H1 (cell line): ENCODE results near the gene OIP5. TPM values are rescaled to one million over a fixed set of nuclear protein-coding genes. Genes with fewer than 3 reads are reported as not detected.

Source experiments
- CTCF ChIA-PET: fragments of 300-600 bp; sonication (Branson Sonifier 250); formaldehyde crosslinking; loops from one replicate; lab custom pipeline; 2021; ENCODE audit not compliant: partially characterized antibody; lab: Charles Lee
- POLR2A ChIA-PET: fragments of 300-600 bp; sonication (Branson Sonifier 250); formaldehyde crosslinking; loops from one replicate; lab custom pipeline; 2021; ENCODE audit warnings: inconsistent platforms; ENCODE audit not compliant: partially characterized antibody; lab: Charles Lee
- DNase-seq, 2 experiments: peaks; one replicate each; pipeline versions ENCODE4 v3.0.0 to v3.0.0-alpha.2; 2010 to 2022; ENCODE audit warnings: low spot score in 2 of 2, low read depth in 1 of 2, mixed read lengths in 1 of 2
- FAIRE-seq: peaks from 2 replicates; lab custom pipeline; 2011; peaks lifted over from hg19 to GRCh38; lab: Jason Lieb, UNC
- H2AFZ ChIP-seq: 2 replicates; pipeline ENCODE4 v1.8.1; 2012; ENCODE audit warnings: low read length, inconsistent platforms
- H2AK5ac ChIP-seq: 2 replicates; pipeline ENCODE4 v1.6.1; 2013; ENCODE audit warnings: low read depth, low read length
- H2BK120ac ChIP-seq: replicated peaks from 2 replicates; pipeline ENCODE3; 2013; ENCODE audit warnings: low read depth, low read length, inconsistent platforms
- H2BK12ac ChIP-seq: 2 replicates; pipeline ENCODE4 v1.6.1; 2013; ENCODE audit warnings: low read depth, low read length
- H2BK15ac ChIP-seq: 2 replicates; pipeline ENCODE4 v1.6.1; 2013; ENCODE audit warnings: low read length
- H2BK20ac ChIP-seq: 2 replicates; pipeline ENCODE4 v1.6.1; 2013; ENCODE audit warnings: low read length
- H2BK5ac ChIP-seq: 2 replicates; pipeline ENCODE4 v1.6.1; 2013; ENCODE audit warnings: low read depth, low read length
- H3K14ac ChIP-seq: 2 replicates; pipeline ENCODE4 v1.6.1; 2013; ENCODE audit warnings: inconsistent platforms; ENCODE audit not compliant: insufficient read length
- H3K18ac ChIP-seq: 2 replicates; pipeline ENCODE4 v1.6.1; 2013; ENCODE audit warnings: low read length; ENCODE audit errors: extremely low read depth
- H3K23ac ChIP-seq: 2 replicates; pipeline ENCODE4 v1.6.1; 2013; ENCODE audit warnings: inconsistent platforms; ENCODE audit not compliant: insufficient read length
- H3K23me2 ChIP-seq: 2 replicates; pipeline ENCODE4 v1.6.1; 2013; ENCODE audit warnings: low read depth, low read length
- H3K27ac ChIP-seq: 2 replicates; pipeline ENCODE4 v1.6.1; 2011; ENCODE audit warnings: low read depth, low read length, inconsistent platforms
- H3K27me3 ChIP-seq, 4 experiments: replicated peaks in 1 of 4; 1 replicate in 1 of 4; 2 replicates in 3 of 4; pipeline versions ENCODE4 v1.6.1 to v1.8.1; 2011 to 2013; ENCODE audit warnings: low read length in 3 of 4, mild to moderate bottlenecking in 3 of 4, inconsistent platforms in 2 of 4, mixed read lengths in 2 of 4, moderate library complexity in 1 of 4; ENCODE audit not compliant: control insufficient read depth in 3 of 4, insufficient read depth in 3 of 4; ENCODE audit errors: extremely low read depth in 1 of 4
- H3K36me3 ChIP-seq, 4 experiments: 2 replicates each; pipeline versions ENCODE4 v1.6.1 to v1.8.1; 2011 to 2013; ENCODE audit warnings: mild to moderate bottlenecking in 4 of 4, low read length in 3 of 4, moderate library complexity in 2 of 4, control low read depth in 1 of 4, inconsistent platforms in 1 of 4; ENCODE audit not compliant: insufficient read depth in 4 of 4, control insufficient read depth in 2 of 4
- H3K4ac ChIP-seq: replicated peaks from 2 replicates; pipeline ENCODE3; 2013; ENCODE audit warnings: low read length, low read depth, mixed read lengths, inconsistent platforms; ENCODE audit not compliant: insufficient read length
- H3K4me1 ChIP-seq, 4 experiments: replicated peaks in 1 of 4; 1 replicate in 1 of 4; 2 replicates in 3 of 4; pipeline versions ENCODE4 v1.6.1 to v1.8.1; 2011 to 2013; ENCODE audit warnings: low read length in 3 of 4, inconsistent platforms in 2 of 4, mixed read lengths in 1 of 4; ENCODE audit not compliant: insufficient read depth in 4 of 4, control insufficient read depth in 3 of 4
- H3K4me2 ChIP-seq, 2 experiments: 2 replicates each; pipeline versions ENCODE4 v1.6.1 to v1.8.1; 2011 to 2013; ENCODE audit warnings: low read depth in 2 of 2, low read length in 2 of 2, control low read depth in 1 of 2, inconsistent platforms in 1 of 2, mild to moderate bottlenecking in 1 of 2; ENCODE audit not compliant: insufficient read depth in 1 of 2
- H3K4me3 ChIP-seq, 4 experiments: fragments of 200-600, 300-600 bp in 1 of 4; sonication (generic), shearing (Covaris generic), sonication (Bioruptor Twin) in 1 of 4; 2 replicates each; pipeline versions ENCODE4 v1.5.1 to v1.8.1; 2011 to 2016; ENCODE audit warnings: low read length in 4 of 4, low read depth in 3 of 4, control low read depth in 2 of 4, inconsistent platforms in 2 of 4, mild to moderate bottlenecking in 2 of 4, mixed read lengths in 1 of 4, moderate library complexity in 1 of 4; ENCODE audit not compliant: insufficient read depth in 2 of 4; ENCODE audit errors: extremely low read depth in 1 of 4
- H3K56ac ChIP-seq: replicated peaks from 2 replicates; pipeline ENCODE3; 2013; ENCODE audit warnings: low read depth, mild to moderate bottlenecking, mixed read lengths, low read length, inconsistent platforms; ENCODE audit not compliant: insufficient read length
- H3K79me1 ChIP-seq: 2 replicates; pipeline ENCODE4 v1.6.1; 2013; ENCODE audit warnings: low read depth, low read length, control low read depth
- H3K79me2 ChIP-seq, 2 experiments: 2 replicates each; pipeline versions ENCODE4 v1.6.1 to v1.8.1; 2012 to 2013; ENCODE audit warnings: low read length in 2 of 2, mild to moderate bottlenecking in 2 of 2, inconsistent platforms in 1 of 2; ENCODE audit not compliant: insufficient read depth in 2 of 2, control insufficient read depth in 1 of 2
- H3K9ac ChIP-seq, 4 experiments: replicated peaks in 1 of 4; 1 replicate in 1 of 4; 2 replicates in 3 of 4; pipeline versions ENCODE4 v1.6.1 to v1.8.1; 2011 to 2013; ENCODE audit warnings: low read depth in 3 of 4, low read length in 3 of 4, control low read depth in 2 of 4, mild to moderate bottlenecking in 2 of 4, moderate library complexity in 2 of 4, inconsistent platforms in 1 of 4; ENCODE audit errors: extremely low read depth in 1 of 4
- H3K9me3 ChIP-seq, 2 experiments: 2 replicates each; pipeline versions ENCODE4 v1.6.1 to v1.8.1; 2012 to 2013; ENCODE audit warnings: mild to moderate bottlenecking in 2 of 2, moderate library complexity in 2 of 2, control low read depth in 1 of 2, inconsistent platforms in 1 of 2, low read depth in 1 of 2, low read length in 1 of 2, mixed read lengths in 1 of 2; ENCODE audit not compliant: insufficient read depth in 2 of 2
- H4K20me1 ChIP-seq, 2 experiments: replicated peaks in 1 of 2; 2 replicates each; pipeline versions ENCODE3 to v1.8.1; 2011 to 2013; ENCODE audit warnings: inconsistent platforms in 2 of 2, low read length in 2 of 2, mild to moderate bottlenecking in 1 of 2; ENCODE audit not compliant: insufficient read depth in 2 of 2, control insufficient read depth in 1 of 2
- H4K5ac ChIP-seq: 2 replicates; pipeline ENCODE4 v1.6.1; 2013; ENCODE audit warnings: low read length, low read depth, mixed read lengths, inconsistent platforms; ENCODE audit not compliant: insufficient read length
- H4K8ac ChIP-seq: 2 replicates; pipeline ENCODE4 v1.8.0; 2013; ENCODE audit warnings: mild to moderate bottlenecking, moderate library complexity, low read length, inconsistent platforms; ENCODE audit not compliant: insufficient read depth; ENCODE audit errors: extremely low read depth
- H4K91ac ChIP-seq: replicated peaks from 2 replicates; pipeline ENCODE3; 2013; ENCODE audit warnings: low read length, mixed read lengths, inconsistent platforms; ENCODE audit not compliant: insufficient read length
- CTCF ChIP-seq, 3 experiments: IDR thresholded peaks; 1 replicate in 2 of 3; 2 replicates in 1 of 3; pipeline versions ENCODE4 v1.5.1 to v1.6.1; 2011; ENCODE audit warnings: low read length in 3 of 3, mild to moderate bottlenecking in 3 of 3, inconsistent platforms in 2 of 3, low read depth in 1 of 3, moderate library complexity in 1 of 3; ENCODE audit not compliant: insufficient read depth in 1 of 3; ENCODE audit errors: control extremely low read depth in 1 of 3
- JUND ChIP-seq: IDR thresholded peaks from 2 replicates; pipeline ENCODE4 v1.6.1; 2011; ENCODE audit warnings: mild to moderate bottlenecking, improper control_type of control experiment, low read length
- SIN3A ChIP-seq, 2 experiments: IDR thresholded peaks in 1 of 2; conservative IDR thresholded peaks in 1 of 2; 2 replicates each; pipeline ENCODE4 v1.6.1; 2011 to 2012; ENCODE audit warnings: low read length in 2 of 2, improper control_type of control experiment in 1 of 2, low read depth in 1 of 2, mild to moderate bottlenecking in 1 of 2
- SP4 ChIP-seq: IDR thresholded peaks from 2 replicates; pipeline ENCODE4 v1.6.1; 2012; ENCODE audit warnings: low read length, inconsistent platforms
- TCF12 ChIP-seq: IDR thresholded peaks from 2 replicates; pipeline ENCODE4 v1.6.1; 2011; ENCODE audit warnings: low read depth, mild to moderate bottlenecking, low read length
- WGBS, 2 experiments: shearing (Covaris generic) in 1 of 2; methylation state at CpG; one replicate each; pipeline versions ENCODE4 v1.1.6 to v1.1.7; 2013 to 2015; ENCODE audit warnings: low lambda C conversion rate in 2 of 2, mixed read lengths in 2 of 2, inconsistent platforms in 1 of 2, low coverage in 1 of 2, missing lambda C conversion rate in 1 of 2; ENCODE audit not compliant: insufficient replicate concordance in 2 of 2, insufficient coverage in 1 of 2, insufficient read length in 1 of 2; ENCODE audit errors: extremely low coverage in 1 of 2, missing lambda C conversion rate in 1 of 2; 5-methylcytosine and 5-hydroxymethylcytosine counted together
- long read RNA-seq, 2 experiments: library from RNA in 1 of 2; library from capped mRNA in 1 of 2; stranded (forward); transcript quantifications; one replicate each; pipeline ENCODE4 v2.0.0, GENCODE V29; 2021; ENCODE audit warnings: inconsistent platforms in 1 of 2
- polyA minus RNA-seq, 3 experiments: library from RNA; depleted of rRNA, polyadenylated mRNA; stranded (reverse); fragments of >200 nt; gene quantifications; 1 replicate in 2 of 3; 2 replicates in 1 of 3; pipeline ENCODE4 v1.2.3, GENCODE V29; 2011
- polyA plus RNA-seq, 7 experiments: library from polyadenylated mRNA; depleted of rRNA in 3 of 7; stranded (reverse) in 5 of 7; unstranded in 2 of 7; fragments of >200 nt in 5 of 7; fragments of 200-250 nt in 2 of 7; gene quantifications; 1 replicate in 5 of 7; 2 replicates in 1 of 7; 4 replicates in 1 of 7; pipeline versions ENCODE4 v1.2.1 to v1.2.3, GENCODE V29; 2011 to 2013; ENCODE audit warnings: missing spikeins in 2 of 7, mixed read lengths in 2 of 7
- total RNA-seq: library from RNA; stranded (reverse); fragmentation: NEBNext Ultra II Directional; extraction: Animal tissue kit (Norgen Biotek cat#: 25700); gene quantifications from 2 replicates; pipeline ENCODE4 v1.2.1, GENCODE V29; 2021

Gene OIP5
- total RNA-seq: 34.8 and 36.7 TPM in 2 replicates
- polyA plus RNA-seq (2011; rRNA removed): 41.7 and 44.5 TPM in 2 replicates
- 41.3 TPM for polyA plus RNA-seq (2011; cell fraction: cytosol; rRNA removed)
- polyA plus RNA-seq (2011; cell fraction: nucleus; rRNA removed): 23.7 TPM
- polyA plus RNA-seq (2012, experiment 1 of 2): 23.4 to 32.5 TPM (median 28.3 TPM) in 4 replicates
- 31.0 TPM for polyA plus RNA-seq (2012, experiment 2 of 2)
- 43.4 TPM for polyA plus RNA-seq (2013, experiment 1 of 2)
- 40.2 TPM for polyA plus RNA-seq (2013, experiment 2 of 2)
- polyA minus RNA-seq (2011; rRNA and poly(A)+ RNA removed): 8.9 and 9.1 TPM in 2 replicates
- 20.3 TPM for polyA minus RNA-seq (2011; cell fraction: cytosol; rRNA and poly(A)+ RNA removed)
- polyA minus RNA-seq (2011; cell fraction: nucleus; rRNA and poly(A)+ RNA removed): 14.8 TPM
- long read RNA-seq, experiment 1, transcript OIP5-201 (5 exons, 1,236 nt): major isoform, 45 of 62 reads
- long read RNA-seq, experiment 1, partial matches to known transcripts: 9 of 62 reads
- long read RNA-seq, experiment 1, other reads (novel, unspliced or antisense): 7 of 62 reads
- long read RNA-seq, experiment 2, partial matches to known transcripts: 3 of 6 reads
- long read RNA-seq, experiment 2, other reads (novel, unspliced or antisense): 0 of 6 reads

- H2BK20ac ChIP-seq: 0 out of 2 replicates have a peak within 1 kb of the TSS, but pooled peaks have one; percentile 41
- peak within 1 kb of the TSS; percentile 88 to 95 (median 92) for H3K9ac ChIP-seq
- H3K23me2 ChIP-seq: no peaks in the 10 kb centered on the region
- peak within 1 kb of the TSS; percentile 71 to 79 for H3K4me2 ChIP-seq
- POLR2A ChIA-PET: interaction anchor here (0.6 to 2.6 kb wide), 35 partner anchors 9 to 404 kb away, joined by 3 to 18 read pairs (median 4); partner anchors contain the start of genes CHAC1, CHP1, DLL4 and EXD1
- H3K27me3 ChIP-seq: no peaks in the 10 kb centered on the region
- H3K23ac ChIP-seq: no peak within 1 kb of the TSS
- H2BK12ac ChIP-seq: peak within 1 kb of the TSS; percentile 52; the same call in 1 of the 2 replicates
- peak within 1 kb of the TSS; percentile 75 for H4K5ac ChIP-seq
- CTCF ChIA-PET: interaction anchor here (0.5 to 1.6 kb wide), 10 partner anchors 9 to 361 kb away, joined by 3 to 6 read pairs (median 4); no protein-coding TSS in a partner anchor
- no peaks in the 10 kb centered on the region; a peak in 1 of 7 replicates for H3K4me1 ChIP-seq
- no peak within 1 kb of the TSS for H2AK5ac ChIP-seq
- H3K27ac ChIP-seq: peak within 1 kb of the TSS; percentile 90
- peaks cover 2% of the 10 kb centered on the region in 2 experiments for H4K20me1 ChIP-seq
- H3K79me2 ChIP-seq: peaks cover 19 to 45% of the 10 kb centered on the region in 2 experiments
- peaks cover 0 to 4% (median 0%) of the 10 kb centered on the region in 4 experiments; a peak in 1 of 8 replicates for H3K36me3 ChIP-seq
- peak within 1 kb of the TSS; percentile 83; the same call in 1 of the 2 replicates for H2BK15ac ChIP-seq
- peak within 1 kb of the TSS; percentile 83 to 92 (median 90) for H3K4me3 ChIP-seq
- H3K4ac ChIP-seq: peak within 1 kb of the TSS; percentile 97
- peak within 1 kb of the TSS; percentile 88 for H2AFZ ChIP-seq
- H2BK120ac ChIP-seq: peak within 1 kb of the TSS; percentile 63
- FAIRE-seq: peak; percentile 91
- WGBS, 2 experiments: 1% methylated on average over 64 of the region's 64 CpGs; no CpG with 5 or more reads in 1 of the 2 experiments
- peak within 1 kb of the TSS; percentile 90 for H3K18ac ChIP-seq
- no peaks in the 10 kb centered on the region for H3K9me3 ChIP-seq
- DNase-seq: peak; percentile 93 to 98
- peaks cover 2% of the 10 kb centered on the region; the same call in 1 of the 2 replicates for H3K79me1 ChIP-seq
- peak within 1 kb of the TSS; percentile 92 for H3K56ac ChIP-seq
- peak within 1 kb of the TSS; percentile 97 for H2BK5ac ChIP-seq
- H4K8ac ChIP-seq: peak within 1 kb of the TSS; percentile 97
- no peak within 1 kb of the TSS for H3K14ac ChIP-seq
- H4K91ac ChIP-seq: peak within 1 kb of the TSS; percentile 98
- TF ChIP-seq SIN3A (conservative IDR thresholded peaks at IDR 0.05 in 1 of 2, IDR thresholded peaks at IDR 0.05 in 1 of 2; ENCODE audit: low read depth in 1 of 2, low read length in 2 of 2) (peak in 1 of 2 experiments; percentile 82; a peak in 3 of 4 replicates), CTCF (IDR thresholded peaks at IDR 0.05; ENCODE audit: control extremely low read depth in 1 of 3, insufficient read depth in 1 of 3, low read depth in 1 of 3, low read length in 3 of 3) (no peak), JUND (no peak), TCF12 (no peak), SP4 (peak; percentile 92; the same call in 1 of the 2 replicates)
These were observed at the start of gene OIP5, which contains the start of gene NUSAP1 for GRCh38 chr15:41332194-41333025. OIP5 (minus strand) TSS chr15:41332591; CDS start chr15:41332561, 30 bp downstream. NUSAP1 (plus strand) TSS chr15:41332881; CDS start chr15:41332958, 77 bp downstream.
